Hematopoietic multipotent progenitor cell (in vitro differentiated cells): ENCODE measurements around the gene NPHP4. TPM values are rescaled to one million over a fixed set of nuclear protein-coding genes. Genes with fewer than 3 reads are reported as not detected.

Experiments
- DNase-seq, 3 donors: peaks; one replicate each; pipeline ENCODE4 v3.0.0-alpha.2; 2011 to 2015; ENCODE audit warnings: low read depth in 2 of 3, low spot score in 2 of 3
- small RNA-seq: library from RNA; depleted of rRNA; stranded (forward); fragments of <200 nt; gene quantifications from one replicate; pipeline ENCODE3, GENCODE V24; 2012
- total RNA-seq: library from RNA; depleted of rRNA; stranded (reverse); fragments of >200 nt; gene quantifications from one replicate; pipeline ENCODE4 v1.2.3, GENCODE V29; 2012

NPHP4 gene
- total RNA-seq, 1 donor = 9.7 TPM

- no peak for DNase-seq
These were observed 172.2 kb downstream of the NPHP4 start for GRCh38 chr1:5820026-5820421.

- DNase-seq = no peak
These were observed 172.7 kb downstream of the NPHP4 start for GRCh38 chr1:5819391-5820025.

- no peak for DNase-seq
These were observed 173.5 kb downstream of the NPHP4 start for GRCh38 chr1:5818755-5819154.

GRCh38 chr1:5815716-5816115, 176.5 kb downstream of the NPHP4 start:
- no peak for DNase-seq

GRCh38 chr1:5815211-5815610, 177.0 kb downstream of the NPHP4 start:
- DNase-seq = no peak

- no peak for DNase-seq
These were observed 178.1 kb downstream of the NPHP4 start for GRCh38 chr1:5814046-5814619.

- no peak for DNase-seq
These were observed 178.7 kb downstream of the NPHP4 start for GRCh38 chr1:5813480-5813879.

Small RNA genes within 50 kb of the gene (small RNA-seq; reads per million reads assigned to genes)
- gene MIR4689 = not detected

Other genes starting within 250 kb of the NPHP4 start
- gene KCNAB2, start 53.5 kb upstream of the NPHP4 start, total RNA-seq = 96.4 TPM
- 0.54 TPM for gene CHD5, start 187.9 kb upstream of the NPHP4 start, total RNA-seq
- 68.1 TPM for gene RPL22, start 207.2 kb upstream of the NPHP4 start, total RNA-seq
- 2.2 TPM for gene RNF207, start 213.7 kb upstream of the NPHP4 start, total RNA-seq
- 31.2 TPM for gene ICMT, start 243.5 kb upstream of the NPHP4 start, total RNA-seq